ENCODE measurements around the gene HLA-DRB1.
A peak's percentile ranks its signal among the peaks of the same experiment; 100 is the strongest.
"Not testable (repeated sequence)": the region's sequence is repeated elsewhere in the genome, so short reads cannot be mapped to it uniquely, and the experiment has no call there.

Gene HLA-DRB1

GRCh38 chr6:32590713-32591112 lies 1.1 kb upstream of the HLA-DRB1 start:
- not testable (repeated sequence) for H3K27me3 Mint-ChIP-seq; H3K4me1 Mint-ChIP-seq (ENCODE audit: low read depth); H3K27ac Mint-ChIP-seq; H3K9me3 Mint-ChIP-seq (ENCODE audit: low read depth); H3K4me3 Mint-ChIP-seq; H3K36me3 Mint-ChIP-seq

GRCh38 chr6:32588156-32588555 lies 1.5 kb downstream of the HLA-DRB1 start:
- no peaks in the 10 kb centered on the region for H3K9me3 Mint-ChIP-seq (ENCODE audit: low read depth)
- no peaks in the 10 kb centered on the region for H3K36me3 Mint-ChIP-seq
- peaks cover 5% of the 10 kb centered on the region for H3K27me3 Mint-ChIP-seq
- peaks cover 11% of the 10 kb centered on the region for H3K4me1 Mint-ChIP-seq (ENCODE audit: low read depth)
- H3K27ac Mint-ChIP-seq = no peak overlapping the region
- no peak overlapping the region for H3K4me3 Mint-ChIP-seq

- Mint-ChIP-seq H3K27me3 (peaks cover 5% of the 10 kb centered on the region), H3K9me3 (ENCODE audit: low read depth) (no peaks in the 10 kb centered on the region), H3K4me1 (ENCODE audit: low read depth) (peaks cover 26% of the 10 kb centered on the region), H3K36me3 (no peaks in the 10 kb centered on the region), H3K4me3 (peak overlapping the region; percentile 83), H3K27ac (peak overlapping the region; percentile 55)
Measured at GRCh38 chr6:32583527-32583898, 6.1 kb downstream of the HLA-DRB1 start.

- Mint-ChIP-seq H3K36me3 (no peaks in the 10 kb centered on the region), H3K4me3 (no peak overlapping the region), H3K9me3 (ENCODE audit: low read depth) (no peaks in the 10 kb centered on the region), H3K4me1 (ENCODE audit: low read depth) (peaks cover 25% of the 10 kb centered on the region), H3K27ac (no peak overlapping the region), H3K27me3 (no peaks in the 10 kb centered on the region)
Measured at GRCh38 chr6:32581315-32582095, 8.1 kb downstream of the HLA-DRB1 start.

- Mint-ChIP-seq H3K4me1 (ENCODE audit: low read depth) (peaks cover 25% of the 10 kb centered on the region), H3K27me3 (no peaks in the 10 kb centered on the region), H3K36me3 (no peaks in the 10 kb centered on the region), H3K4me3 (no peak overlapping the region), H3K9me3 (ENCODE audit: low read depth) (no peaks in the 10 kb centered on the region), H3K27ac (no peak overlapping the region)
Measured at GRCh38 chr6:32580593-32580992, 9.1 kb downstream of the HLA-DRB1 start.

GRCh38 chr6:32578962-32579361 lies 10.7 kb downstream of the HLA-DRB1 start:
- H3K4me3 Mint-ChIP-seq = peak overlapping the region; percentile 22

GRCh38 chr6:32577493-32577892 lies 12.2 kb downstream of the HLA-DRB1 start:
- H3K36me3 Mint-ChIP-seq; H3K27ac Mint-ChIP-seq; H3K4me3 Mint-ChIP-seq; H3K27me3 Mint-ChIP-seq; H3K9me3 Mint-ChIP-seq (ENCODE audit: low read depth): not testable (repeated sequence)
- H3K4me1 Mint-ChIP-seq (ENCODE audit: low read depth) = peaks cover 17% of the 10 kb centered on the region

More at GRCh38 chr6:32578962-32579361, 10.7 kb downstream of the HLA-DRB1 start:
- Mint-ChIP-seq H3K27me3 (no peaks in the 10 kb centered on the region), H3K4me1 (ENCODE audit: low read depth) (peaks cover 23% of the 10 kb centered on the region), H3K36me3 (no peaks in the 10 kb centered on the region), H3K9me3 (ENCODE audit: low read depth) (no peaks in the 10 kb centered on the region), H3K27ac (no peak overlapping the region)

GRCh38 chr6:32576250-32576649 lies 13.4 kb downstream of the HLA-DRB1 start:
- H3K27ac Mint-ChIP-seq = no peak overlapping the region
- peaks cover 17% of the 10 kb centered on the region for H3K4me1 Mint-ChIP-seq (ENCODE audit: low read depth)
- no peaks in the 10 kb centered on the region for H3K27me3 Mint-ChIP-seq
- H3K36me3 Mint-ChIP-seq = no peaks in the 10 kb centered on the region
- no peaks in the 10 kb centered on the region for H3K9me3 Mint-ChIP-seq (ENCODE audit: low read depth)
- no peak overlapping the region for H3K4me3 Mint-ChIP-seq

- H3K36me3 Mint-ChIP-seq = no peaks in the 10 kb centered on the region
- H3K27me3 Mint-ChIP-seq = no peaks in the 10 kb centered on the region
- no peak overlapping the region for H3K27ac Mint-ChIP-seq
- no peaks in the 10 kb centered on the region for H3K9me3 Mint-ChIP-seq (ENCODE audit: low read depth)
- peaks cover 9% of the 10 kb centered on the region for H3K4me1 Mint-ChIP-seq (ENCODE audit: low read depth)
- H3K4me3 Mint-ChIP-seq = no peak overlapping the region
Measured at GRCh38 chr6:32570363-32570905, 19.2 kb downstream of the HLA-DRB1 start.

- Mint-ChIP-seq H3K9me3 (ENCODE audit: low read depth) (no peaks in the 10 kb centered on the region), H3K27ac (no peak overlapping the region), H3K27me3 (no peaks in the 10 kb centered on the region), H3K4me1 (ENCODE audit: low read depth) (peaks cover 9% of the 10 kb centered on the region), H3K4me3 (peak overlapping the region; percentile 12), H3K36me3 (no peaks in the 10 kb centered on the region)
Measured at GRCh38 chr6:32568561-32568960, 21.1 kb downstream of the HLA-DRB1 start.

- no peak overlapping the region for H3K27ac Mint-ChIP-seq
- no peak overlapping the region for H3K4me3 Mint-ChIP-seq
- peaks cover 3% of the 10 kb centered on the region for H3K27me3 Mint-ChIP-seq
- H3K9me3 Mint-ChIP-seq (ENCODE audit: low read depth) = no peaks in the 10 kb centered on the region
- peaks cover 9% of the 10 kb centered on the region for H3K4me1 Mint-ChIP-seq (ENCODE audit: low read depth)
- H3K36me3 Mint-ChIP-seq = no peaks in the 10 kb centered on the region
Measured at GRCh38 chr6:32566957-32567356, 22.7 kb downstream of the HLA-DRB1 start.

- H3K27me3 Mint-ChIP-seq = peaks cover 3% of the 10 kb centered on the region
- H3K9me3 Mint-ChIP-seq (ENCODE audit: low read depth) = no peaks in the 10 kb centered on the region
- H3K36me3 Mint-ChIP-seq = no peaks in the 10 kb centered on the region
- no peak overlapping the region for H3K27ac Mint-ChIP-seq
- H3K4me3 Mint-ChIP-seq = no peak overlapping the region
- H3K4me1 Mint-ChIP-seq (ENCODE audit: low read depth) = peaks cover 9% of the 10 kb centered on the region
Measured at GRCh38 chr6:32565511-32565910, 24.1 kb downstream of the HLA-DRB1 start.

- Mint-ChIP-seq H3K27ac (no peak overlapping the region), H3K27me3 (peaks cover 3% of the 10 kb centered on the region), H3K4me1 (ENCODE audit: low read depth) (no peaks in the 10 kb centered on the region), H3K9me3 (ENCODE audit: low read depth) (no peaks in the 10 kb centered on the region), H3K36me3 (no peaks in the 10 kb centered on the region), H3K4me3 (no peak overlapping the region)
Measured at GRCh38 chr6:32562940-32563339, 26.7 kb downstream of the HLA-DRB1 start.

- Mint-ChIP-seq H3K9me3 (ENCODE audit: low read depth) (no peaks in the 10 kb centered on the region), H3K27me3 (peaks cover 3% of the 10 kb centered on the region), H3K4me1 (ENCODE audit: low read depth) (no peaks in the 10 kb centered on the region), H3K36me3 (no peaks in the 10 kb centered on the region), H3K4me3 (no peak overlapping the region), H3K27ac (no peak overlapping the region)
Measured at GRCh38 chr6:32559747-32560146, 29.9 kb downstream of the HLA-DRB1 start.

- no peak overlapping the region for H3K27ac Mint-ChIP-seq
- no peaks in the 10 kb centered on the region for H3K4me1 Mint-ChIP-seq (ENCODE audit: low read depth)
- H3K27me3 Mint-ChIP-seq = peaks cover 3% of the 10 kb centered on the region
- no peaks in the 10 kb centered on the region for H3K9me3 Mint-ChIP-seq (ENCODE audit: low read depth)
- no peaks in the 10 kb centered on the region for H3K36me3 Mint-ChIP-seq
- no peak overlapping the region for H3K4me3 Mint-ChIP-seq
Measured at GRCh38 chr6:32558426-32559057, 31.1 kb downstream of the HLA-DRB1 start.

Data from activated naive CD8-positive, alpha-beta T cell (primary cell).